ENCODE data around the gene GFI1B.
"Not testable (repeated sequence)": the region's sequence is repeated elsewhere in the genome, so short reads cannot be mapped to it uniquely, and the experiment has no call there.

Gene GFI1B

DNA sequence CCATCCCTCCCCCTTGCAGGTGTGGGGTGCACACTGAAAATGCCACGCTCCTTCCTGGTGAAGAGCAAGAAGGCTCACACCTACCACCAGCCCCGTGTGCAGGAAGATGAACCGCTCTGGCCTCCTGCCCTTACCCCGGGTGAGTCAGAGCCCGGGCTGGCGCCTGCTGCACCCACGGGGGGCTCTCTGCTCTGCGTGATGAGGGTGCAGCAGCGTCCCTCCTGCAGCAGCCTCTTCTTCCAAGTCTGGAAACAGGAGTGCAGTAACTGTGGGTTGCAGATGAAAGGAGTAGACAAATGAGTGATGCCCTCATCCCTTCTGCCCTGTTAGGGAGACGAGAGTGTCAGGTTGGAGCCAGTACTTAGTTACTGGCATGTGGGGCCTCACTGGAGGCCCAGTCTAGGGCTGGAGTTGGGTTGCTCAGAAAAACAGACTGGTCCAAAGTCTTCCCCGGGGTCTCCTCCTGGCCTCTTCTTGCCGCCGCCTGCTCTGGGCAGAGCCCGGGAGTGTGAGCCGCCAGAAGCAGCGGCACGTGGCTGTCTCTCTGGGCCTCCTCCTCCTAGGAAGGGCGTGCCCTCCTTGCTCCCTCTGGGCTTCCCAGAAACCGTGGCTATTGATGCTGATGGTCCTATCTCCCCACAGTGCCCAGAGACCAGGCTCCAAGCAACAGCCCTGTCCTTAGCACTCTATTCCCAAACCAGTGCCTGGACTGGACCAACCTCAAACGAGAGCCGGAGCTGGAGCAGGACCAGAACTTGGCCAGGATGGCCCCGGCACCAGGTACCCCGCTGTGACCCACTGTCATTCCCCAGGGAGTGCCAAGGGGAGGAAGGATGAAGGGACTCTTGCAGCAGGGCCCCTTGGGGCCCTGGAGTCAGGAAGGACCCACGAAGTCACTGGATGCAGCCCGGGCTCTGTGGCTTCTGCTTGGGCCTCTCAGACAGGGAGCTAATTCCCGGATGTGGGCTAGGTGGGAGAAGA lies 8.4 kb downstream of the GFI1B start:
- TF ChIP-seq, protein P1, sequence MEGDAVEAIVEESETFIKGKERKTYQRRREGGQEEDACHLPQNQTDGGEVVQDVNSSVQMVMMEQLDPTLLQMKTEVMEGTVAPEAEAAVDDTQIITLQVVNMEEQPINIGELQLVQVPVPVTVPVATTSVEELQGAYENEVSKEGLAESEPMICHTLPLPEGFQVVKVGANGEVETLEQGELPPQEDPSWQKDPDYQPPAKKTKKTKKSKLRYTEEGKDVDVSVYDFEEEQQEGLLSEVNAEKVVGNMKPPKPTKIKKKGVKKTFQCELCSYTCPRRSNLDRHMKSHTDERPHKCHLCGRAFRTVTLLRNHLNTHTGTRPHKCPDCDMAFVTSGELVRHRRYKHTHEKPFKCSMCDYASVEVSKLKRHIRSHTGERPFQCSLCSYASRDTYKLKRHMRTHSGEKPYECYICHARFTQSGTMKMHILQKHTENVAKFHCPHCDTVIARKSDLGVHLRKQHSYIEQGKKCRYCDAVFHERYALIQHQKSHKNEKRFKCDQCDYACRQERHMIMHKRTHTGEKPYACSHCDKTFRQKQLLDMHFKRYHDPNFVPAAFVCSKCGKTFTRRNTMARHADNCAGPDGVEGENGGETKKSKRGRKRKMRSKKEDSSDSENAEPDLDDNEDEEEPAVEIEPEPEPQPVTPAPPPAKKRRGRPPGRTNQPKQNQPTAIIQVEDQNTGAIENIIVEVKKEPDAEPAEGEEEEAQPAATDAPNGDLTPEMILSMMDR (IDR thresholded peaks at IDR 0.05; ENCODE audit: low read depth, low read length): no peak
- DNase-seq (ENCODE audit: extremely low read depth, low read depth): no peak

GRCh38 chr9:132988244-132989013 lies 9.9 kb downstream of the GFI1B start:
- DNase-seq (ENCODE audit: extremely low read depth, low read depth): no peak
- TF ChIP-seq, protein P1 (IDR thresholded peaks at IDR 0.05; ENCODE audit: low read depth, low read length): no peak

DNA sequence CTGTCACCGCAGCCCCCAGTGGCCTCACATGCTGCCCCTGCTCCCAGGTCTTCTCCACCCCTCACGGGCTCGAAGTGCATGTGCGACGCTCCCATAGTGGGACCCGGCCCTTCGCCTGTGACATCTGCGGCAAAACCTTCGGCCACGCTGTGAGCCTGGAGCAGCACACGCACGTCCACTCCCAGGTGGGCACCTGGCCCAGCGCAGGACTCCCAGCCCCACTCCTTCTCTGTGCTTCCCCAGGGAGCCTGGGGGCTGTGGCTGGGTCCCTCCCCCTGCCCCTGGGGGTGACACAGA lies 10.5 kb downstream of the GFI1B start:
- TF ChIP-seq, protein P1 (IDR thresholded peaks at IDR 0.05; ENCODE audit: low read depth, low read length): no peak

GRCh38 chr9:132989414-132989996 lies 11.0 kb downstream of the GFI1B start:
- TF ChIP-seq, protein P1 (IDR thresholded peaks at IDR 0.05; ENCODE audit: low read depth, low read length): no peak
- DNase-seq (ENCODE audit: extremely low read depth, low read depth): no peak

More for the DNA sequence above, 10.5 kb downstream of the GFI1B start:
- no peak for DNase-seq (ENCODE audit: extremely low read depth, low read depth)

DNA sequence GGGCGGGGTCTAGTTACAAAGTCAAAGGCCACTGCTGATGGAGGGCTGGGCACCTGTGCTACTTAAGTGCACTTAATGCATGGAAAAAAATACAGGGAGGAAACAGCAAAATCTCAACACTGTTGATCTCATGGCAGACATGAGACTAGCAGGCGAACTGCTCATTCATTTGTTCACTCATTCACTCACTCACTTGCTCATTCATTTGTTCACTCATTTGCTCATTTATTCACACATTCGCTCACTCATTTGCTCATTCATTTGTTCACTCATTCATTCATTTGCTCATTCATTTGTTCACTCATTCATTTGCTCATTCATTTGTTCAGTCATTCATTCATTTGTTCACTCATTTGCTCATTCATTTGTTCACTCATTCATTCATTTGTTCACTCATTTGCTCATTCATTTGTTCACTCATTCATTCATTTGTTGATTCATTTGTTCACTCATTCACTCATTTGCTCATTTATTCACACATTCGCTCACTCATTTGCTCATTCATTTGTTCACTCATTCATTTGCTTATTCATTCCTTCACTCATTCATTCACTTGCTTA lies 11.6 kb downstream of the GFI1B start:
- DNase-seq (ENCODE audit: extremely low read depth, low read depth): not testable (repeated sequence)

- no peak for DNase-seq (ENCODE audit: extremely low read depth, low read depth)
- TF ChIP-seq, protein P1 (IDR thresholded peaks at IDR 0.05; ENCODE audit: low read depth, low read length): no peak
Measured at GRCh38 chr9:132990781-132991180, 12.3 kb downstream of the GFI1B start.

DNA sequence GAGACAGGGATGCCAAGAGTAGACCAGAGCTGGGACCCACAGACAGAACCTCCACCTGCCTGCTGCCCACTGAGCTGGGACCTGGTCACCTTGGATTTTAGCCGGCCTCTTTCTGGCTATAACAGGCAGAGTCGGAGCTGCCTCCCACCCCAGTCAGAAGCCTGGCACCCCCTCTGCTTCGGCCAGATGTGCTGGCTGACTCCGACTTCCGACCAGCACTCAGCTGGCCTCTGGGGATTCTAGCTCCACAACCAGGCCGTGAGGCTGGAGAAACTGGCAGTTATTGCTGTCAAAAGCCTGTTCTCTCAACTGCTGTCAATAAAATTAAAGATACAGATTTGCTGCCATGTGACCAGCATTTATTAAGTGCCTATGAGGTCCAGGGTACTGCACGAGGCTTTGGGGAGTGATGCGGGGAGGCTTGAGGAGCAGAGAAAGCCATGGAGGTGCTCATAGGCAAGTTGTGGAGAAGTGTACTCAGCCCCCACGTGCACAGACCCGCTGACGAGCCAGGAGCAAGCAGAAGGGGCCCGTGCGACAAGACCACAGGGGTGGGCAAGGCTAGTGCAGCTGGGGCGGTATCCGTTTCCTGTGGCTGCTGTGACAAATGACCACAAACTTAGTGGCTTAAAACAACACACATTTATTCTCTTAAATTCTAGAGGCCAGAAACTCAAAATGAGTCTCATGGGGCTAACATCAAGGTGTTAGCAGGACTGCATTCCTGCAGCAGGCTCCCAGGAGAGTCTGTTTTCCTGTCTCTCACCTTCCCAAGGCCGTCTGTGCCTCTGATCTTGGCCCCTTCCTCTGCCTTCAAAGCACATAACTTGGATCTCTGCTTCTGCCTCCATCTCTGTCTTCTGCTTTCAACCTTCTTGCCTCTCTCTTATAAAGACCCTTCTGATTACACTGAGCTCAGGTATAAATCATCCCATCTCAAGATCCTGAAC lies 13.1 kb downstream of the GFI1B start:
- TF ChIP-seq, protein P1 (IDR thresholded peaks at IDR 0.05; ENCODE audit: low read depth, low read length): no peak

More for the DNA sequence above, 13.1 kb downstream of the GFI1B start:
- DNase-seq (ENCODE audit: extremely low read depth, low read depth): no peak
